ENCODE results near the gene CLCF1.

GRCh38 chr11:67344264-67344663 lies 29.1 kb downstream of the CLCF1 start:
- no peak for TF ChIP-seq CTCF (IDR thresholded peaks at IDR 0.05)
- TF ChIP-seq POLR2A (IDR thresholded peaks at IDR 0.05) = no peak
- no peak for TF ChIP-seq EP300 (IDR thresholded peaks at IDR 0.05)
- no peak for TF ChIP-seq POLR2AphosphoS5 (IDR thresholded peaks at IDR 0.05)
